Hepatocyte (in vitro differentiated cells): ENCODE measurements around the gene KRTAP5-1. TPM values are rescaled to one million over a fixed set of nuclear protein-coding genes. Genes with fewer than 3 reads are reported as not detected.
A peak's percentile ranks its signal among the peaks of the same experiment; 100 is the strongest.

Experiments
- DNase-seq: peaks from one replicate; pipeline ENCODE4 v3.0.0-alpha.2; 2016; ENCODE audit warnings: low spot score
- H2AFZ ChIP-seq: fragments of 200-600 bp; sonication (generic); 2 replicates; pipeline ENCODE4 v1.6.0; 2016; ENCODE audit warnings: antibody characterized with exemption, mild to moderate bottlenecking
- H3K27ac ChIP-seq: fragments of 200-600 bp; sonication (generic); 2 replicates; pipeline ENCODE4 v1.5.1; 2016; ENCODE audit warnings: mild to moderate bottlenecking
- H3K27me3 ChIP-seq: fragments of 200-600 bp; sonication (generic); 2 replicates; pipeline ENCODE4 v1.6.1; 2016
- H3K36me3 ChIP-seq: fragments of 200-600 bp; sonication (generic); replicated peaks from 2 replicates; pipeline ENCODE4 v1.5.1; 2016; ENCODE audit warnings: low read depth; ENCODE audit not compliant: insufficient read depth
- H3K4me1 ChIP-seq: fragments of 200-600 bp; sonication (generic); 2 replicates; pipeline ENCODE4 v1.5.1; 2016; ENCODE audit warnings: mild to moderate bottlenecking, moderate library complexity; ENCODE audit not compliant: insufficient read depth
- H3K4me2 ChIP-seq: fragments of 200-600 bp; sonication (generic); 2 replicates; pipeline ENCODE4 v1.6.0; 2016
- H3K4me3 ChIP-seq: fragments of 200-600 bp; sonication (generic); 2 replicates; pipeline ENCODE4 v1.5.1; 2016; ENCODE audit warnings: mild to moderate bottlenecking
- H3K79me2 ChIP-seq: fragments of 200-600 bp; sonication (generic); 2 replicates; pipeline ENCODE4 v1.6.0; 2017; ENCODE audit warnings: mild to moderate bottlenecking
- H3K9me2 ChIP-seq: fragments of 200-600 bp; sonication (generic); replicated peaks from 2 replicates; pipeline ENCODE4 v1.6.0; 2017; ENCODE audit warnings: mild to moderate bottlenecking; ENCODE audit not compliant: insufficient read depth
- H3K9me3 ChIP-seq: fragments of 200-600 bp; sonication (generic); 2 replicates; pipeline ENCODE4 v1.5.1; 2016; ENCODE audit warnings: low read depth, mild to moderate bottlenecking
- H4K20me1 ChIP-seq: fragments of 200-600 bp; sonication (generic); 2 replicates; pipeline ENCODE4 v1.6.0; 2016; ENCODE audit warnings: mild to moderate bottlenecking; ENCODE audit not compliant: insufficient read depth, poor library complexity, severe bottlenecking
- CTCF ChIP-seq: fragments of 200-600 bp; sonication (generic); IDR thresholded peaks from 2 replicates; pipeline ENCODE4 v1.5.1; 2016; ENCODE audit warnings: antibody characterized with exemption, mild to moderate bottlenecking; ENCODE audit not compliant: poor library complexity
- EZH2 ChIP-seq: fragments of 200-600 bp; sonication (generic); IDR thresholded peaks from 2 replicates; pipeline ENCODE4 v1.6.1; 2016; ENCODE audit warnings: antibody characterized with exemption, mild to moderate bottlenecking, borderline replicate concordance
- EZH2phosphoT487 ChIP-seq: fragments of 200-600 bp; sonication (generic); IDR thresholded peaks from one replicate; pipeline ENCODE4 v1.6.1; 2018; ENCODE audit warnings: antibody characterized with exemption, mild to moderate bottlenecking, low read depth, moderate library complexity; ENCODE audit not compliant: unreplicated experiment, severe bottlenecking
- WGBS: methylation state at CpG from one replicate; pipeline ENCODE4 v1.1.6; 2016; ENCODE audit warnings: low lambda C conversion rate; ENCODE audit errors: missing lambda C conversion rate; 5-methylcytosine and 5-hydroxymethylcytosine counted together
- polyA plus RNA-seq: library from polyadenylated mRNA; unstranded; fragments of >200 nt; fragmentation: Nextera tagmentation; extraction: Ambion mirVana; gene quantifications from 2 replicates; pipeline ENCODE4 v1.2.1, GENCODE V29; 2016
- total RNA-seq: library from RNA; depleted of rRNA; stranded (reverse); fragments of >200 nt; gene quantifications from 2 replicates; pipeline ENCODE4 v1.2.3, GENCODE V29; 2014

KRTAP5-1 gene
- total and polyA plus RNA-seq, 2 experiments from 2014 or later, result not detected

GRCh38 chr11:1540074-1540473 is 45.0 kb downstream of the KRTAP5-1 start:
- Histone ChIP-seq H3K4me3 (no peak overlapping the region), H4K20me1 (peaks cover 17% of the 10 kb centered on the region), H3K27me3 (peaks cover 12% of the 10 kb centered on the region), H3K79me2 (peaks cover 25% of the 10 kb centered on the region), H3K4me2 (no peak overlapping the region), H3K9me2 (no peaks in the 10 kb centered on the region), H3K36me3 (no peaks in the 10 kb centered on the region), H2AFZ (no peak overlapping the region), H3K4me1 (no peaks in the 10 kb centered on the region), H3K27ac (no peak overlapping the region), H3K9me3 (no peaks in the 10 kb centered on the region)
- DNase-seq, result no peak
- TF ChIP-seq EZH2 (no peak), CTCF (no peak), EZH2phosphoT487 (no peak)
- WGBS, result 90% methylated on average over 6 of the region's 6 CpGs

GRCh38 chr11:1538153-1538552 is 46.9 kb downstream of the KRTAP5-1 start:
- Histone ChIP-seq H3K27me3 (peaks cover 6% of the 10 kb centered on the region), H3K79me2 (peaks cover 42% of the 10 kb centered on the region), H3K36me3 (no peaks in the 10 kb centered on the region), H3K4me2 (no peak overlapping the region), H3K9me2 (no peaks in the 10 kb centered on the region), H3K9me3 (no peaks in the 10 kb centered on the region), H2AFZ (no peak overlapping the region), H4K20me1 (peaks cover 30% of the 10 kb centered on the region), H3K27ac (no peak overlapping the region), H3K4me1 (no peaks in the 10 kb centered on the region), H3K4me3 (no peak overlapping the region)
- WGBS, result 89% methylated on average over 5 of the region's 5 CpGs
- TF ChIP-seq EZH2phosphoT487 (no peak), CTCF (no peak), EZH2 (no peak)
- DNase-seq, result no peak

GRCh38 chr11:1536065-1536843 is 48.8 kb downstream of the KRTAP5-1 start:
- DNase-seq, result peak; percentile 44
- no peak for TF ChIP-seq EZH2
- no peak for TF ChIP-seq CTCF
- TF ChIP-seq EZH2phosphoT487, result no peak
- Histone ChIP-seq H3K4me3 (no peak overlapping the region), H3K4me1 (no peaks in the 10 kb centered on the region), H2AFZ (no peak overlapping the region), H3K27ac (no peak overlapping the region), H3K36me3 (no peaks in the 10 kb centered on the region), H4K20me1 (peaks cover 48% of the 10 kb centered on the region), H3K4me2 (no peak overlapping the region), H3K9me3 (no peaks in the 10 kb centered on the region), H3K27me3 (peaks cover 6% of the 10 kb centered on the region), H3K9me2 (no peaks in the 10 kb centered on the region), H3K79me2 (peaks cover 61% of the 10 kb centered on the region)
- WGBS, result 78% methylated on average over 16 of the region's 16 CpGs
